ENCODE results near the gene HIRA.
"Not testable (repeated sequence)": the region's sequence is repeated elsewhere in the genome, so short reads cannot be mapped to it uniquely, and the experiment has no call there.

Gene HIRA

GRCh38 chr22:19355413-19356157 lies 75.9 kb downstream of the HIRA start:
- no peak for DNase-seq

GRCh38 chr22:19354201-19354600 lies 77.3 kb downstream of the HIRA start:
- no peak for DNase-seq

GRCh38 chr22:19353363-19354131 lies 78.0 kb downstream of the HIRA start:
- DNase-seq, result no peak

- no peak for DNase-seq
These were observed 78.8 kb downstream of the HIRA start for GRCh38 chr22:19352766-19353165.

- no peak for DNase-seq
These were observed 79.3 kb downstream of the HIRA start for GRCh38 chr22:19352217-19352616.

GRCh38 chr22:19351604-19352003 lies 79.9 kb downstream of the HIRA start:
- DNase-seq, result no peak

GRCh38 chr22:19350947-19351346 lies 80.6 kb downstream of the HIRA start:
- DNase-seq, result no peak

- no peak for DNase-seq
These were observed 81.1 kb downstream of the HIRA start for GRCh38 chr22:19350476-19350859.

GRCh38 chr22:19349778-19350475 lies 81.6 kb downstream of the HIRA start:
- no peak for DNase-seq

- no peak for DNase-seq
These were observed 84.8 kb downstream of the HIRA start for GRCh38 chr22:19346677-19347265.

- DNase-seq, result no peak
These were observed 87.1 kb downstream of the HIRA start for GRCh38 chr22:19344420-19344819.

- no peak for DNase-seq
These were observed 88.1 kb downstream of the HIRA start for GRCh38 chr22:19343470-19343869.

- no peak for DNase-seq
These were observed 90.0 kb downstream of the HIRA start for GRCh38 chr22:19341500-19341899.

GRCh38 chr22:19337137-19337536 lies 94.4 kb downstream of the HIRA start:
- DNase-seq, result no peak

GRCh38 chr22:19336133-19337075 lies 95.1 kb downstream of the HIRA start:
- no peak for DNase-seq

GRCh38 chr22:19331975-19332374 lies 99.6 kb downstream of the HIRA start:
- no peak for DNase-seq

GRCh38 chr22:19331474-19331873 lies 100.1 kb downstream of the HIRA start:
- no peak for DNase-seq

- DNase-seq, result no peak
These were observed 100.6 kb downstream of the HIRA start for GRCh38 chr22:19330865-19331418.

- not testable (repeated sequence) for DNase-seq
These were observed 101.3 kb downstream of the HIRA start for GRCh38 chr22:19330205-19330604.

- no peak for DNase-seq
These were observed 102.1 kb downstream of the HIRA start for GRCh38 chr22:19329454-19329853.

- no peak for DNase-seq
These were observed 106.1 kb downstream of the HIRA start for GRCh38 chr22:19325296-19325948.
